GM23338 (cell line): ENCODE results near the gene RTP5. TPM values are rescaled to one million over a fixed set of nuclear protein-coding genes. Genes with fewer than 3 reads are reported as not detected.

Source experiments
- ATAC-seq: fragments of 200-7000 bp; cut with Tn5 transposase; 3 replicates; pipeline ENCODE4 v1.9.1; 2020
- DNase-seq: peaks from one replicate; pipeline ENCODE4 v3.0.0-alpha.2; 2015; ENCODE audit warnings: low spot score
- H2AFZ ChIP-seq: fragments of 200-600 bp; sonication (generic); 2 replicates; pipeline ENCODE4 v1.8.0; 2016; ENCODE audit warnings: antibody characterized with exemption, mild to moderate bottlenecking, moderate library complexity
- H3F3A ChIP-seq: fragments of 200-600 bp; sonication (generic); replicated peaks from 2 replicates; pipeline ENCODE4 v1.8.0; 2017; ENCODE audit warnings: antibody characterized with exemption, mixed run types, low read depth
- H3K27ac ChIP-seq: fragments of 200-600 bp; sonication (generic); 2 replicates; pipeline ENCODE4 v1.6.1; 2016; ENCODE audit warnings: low read depth
- H3K27me3 ChIP-seq: fragments of 200-600 bp; sonication (generic); 2 replicates; pipeline ENCODE4 v1.8.0; 2016; ENCODE audit warnings: mild to moderate bottlenecking, mixed run types, moderate library complexity; ENCODE audit not compliant: insufficient read depth
- H3K36me3 ChIP-seq: fragments of 200-600 bp; sonication (generic); 2 replicates; pipeline ENCODE4 v1.8.0; 2016; ENCODE audit warnings: mild to moderate bottlenecking; ENCODE audit not compliant: insufficient read depth
- H3K4me1 ChIP-seq: fragments of 200-600 bp; sonication (generic); 2 replicates; pipeline ENCODE4 v1.8.0; 2016; ENCODE audit warnings: mild to moderate bottlenecking, moderate library complexity; ENCODE audit not compliant: insufficient read depth
- H3K4me2 ChIP-seq: fragments of 200-600 bp; sonication (generic); 2 replicates; pipeline ENCODE4 v1.7.1; 2017; ENCODE audit warnings: mixed run types
- H3K4me3 ChIP-seq: fragments of 200-600 bp; sonication (generic); 2 replicates; pipeline ENCODE4 v1.6.1; 2016; ENCODE audit warnings: mixed run types
- H3K79me2 ChIP-seq: fragments of 200-600 bp; sonication (generic); replicated peaks from 2 replicates; pipeline ENCODE4 v1.8.0; 2017; ENCODE audit warnings: mild to moderate bottlenecking; ENCODE audit not compliant: insufficient read depth
- H3K9me2 ChIP-seq: fragments of 200-600 bp; sonication (generic); 2 replicates; pipeline ENCODE4 v1.8.0; 2017; ENCODE audit not compliant: insufficient read depth
- H4K20me1 ChIP-seq: fragments of 200-600 bp; sonication (generic); replicated peaks from 2 replicates; pipeline ENCODE4 v1.8.0; 2017; ENCODE audit warnings: mild to moderate bottlenecking; ENCODE audit not compliant: insufficient read depth
- H3K27ac Mint-ChIP-seq: 2 replicates; pipeline ENCODE4 v1.8.0; 2020; ENCODE audit warnings: inconsistent platforms, mild to moderate bottlenecking, moderate library complexity, mixed read lengths
- H3K27me3 Mint-ChIP-seq: 3 replicates; pipeline ENCODE4 v1.8.0; 2022; ENCODE audit warnings: low read depth, mild to moderate bottlenecking, moderate library complexity, mixed read lengths, inconsistent platforms; ENCODE audit not compliant: insufficient read depth, poor library complexity
- H3K36me3 Mint-ChIP-seq: 3 replicates; pipeline ENCODE4 v1.8.0; 2021; ENCODE audit warnings: low read depth, mild to moderate bottlenecking, inconsistent platforms, moderate library complexity, mixed read lengths
- H3K4me1 Mint-ChIP-seq: 3 replicates; pipeline ENCODE4 v1.8.0; 2020; ENCODE audit warnings: mild to moderate bottlenecking, inconsistent platforms, mixed read lengths
- H3K4me3 Mint-ChIP-seq: 3 replicates; pipeline ENCODE4 v1.8.0; 2021; ENCODE audit warnings: moderate library complexity, mild to moderate bottlenecking, inconsistent platforms, mixed read lengths
- H3K9me3 Mint-ChIP-seq: 3 replicates; pipeline ENCODE4 v1.8.0; 2020; ENCODE audit warnings: moderate library complexity, mild to moderate bottlenecking, inconsistent platforms, mixed read lengths
- CTCF ChIP-seq, 2 experiments: fragments of 200-600 bp in 1 of 2; sonication (generic) in 1 of 2; conservative IDR thresholded peaks; 2 replicates each; pipeline versions ENCODE4 v1.5.1 to v1.6.1; 2016 to 2017; ENCODE audit warnings: antibody characterized with exemption in 2 of 2, low read depth in 2 of 2, mild to moderate bottlenecking in 2 of 2, moderate library complexity in 1 of 2
- ETS1 ChIP-seq: IDR thresholded peaks from 2 replicates; pipeline ENCODE4 v1.6.1; 2016; ENCODE audit warnings: antibody characterized with exemption
- JUNB ChIP-seq: IDR thresholded peaks from one replicate; pipeline ENCODE4 v1.6.1; 2016; ENCODE audit warnings: antibody characterized with exemption; ENCODE audit not compliant: unreplicated experiment
- POLR2AphosphoS5 ChIP-seq: IDR thresholded peaks from 2 replicates; pipeline ENCODE4 v1.6.1; 2016; ENCODE audit warnings: antibody characterized with exemption, low read depth
- REST ChIP-seq: IDR thresholded peaks from one replicate; pipeline ENCODE4 v1.6.1; 2018; ENCODE audit warnings: antibody characterized with exemption; ENCODE audit not compliant: unreplicated experiment
- ZNF114 ChIP-seq: fragments of 250-450 bp; sonication (Bioruptor Pico); IDR thresholded peaks from 2 replicates; pipeline ENCODE4 v1.5.0; 2020; ENCODE audit warnings: mild to moderate bottlenecking, moderate library complexity
- polyA plus RNA-seq: library from polyadenylated mRNA; unstranded; fragments of >200 nt; fragmentation: Nextera tagmentation; extraction: Ambion mirVana; gene quantifications from 2 replicates; pipeline ENCODE4 v1.2.1, GENCODE V29; 2016
- total RNA-seq: library from RNA; depleted of rRNA; stranded (reverse); fragments of >200 nt; shearing (Covaris generic); gene quantifications from 2 replicates; pipeline ENCODE4 v1.2.3, GENCODE V29; 2014

Gene RTP5
- total and polyA plus RNA-seq, 2 experiments from 2014 or later: not detected

GRCh38 chr2:241892299-241893137, 23.0 kb downstream of the RTP5 start:
- Histone ChIP-seq H3K27ac (no peak overlapping the region), H2AFZ (no peak overlapping the region), H3K27me3 (no peaks in the 10 kb centered on the region), H3K9me2 (no peaks in the 10 kb centered on the region), H3K79me2 (no peaks in the 10 kb centered on the region), H3K4me2 (no peak overlapping the region), H3K36me3 (no peaks in the 10 kb centered on the region), H3F3A (0 out of 2 replicates have a peak, but pooled peaks cover 3% of the 10 kb centered on the region), H4K20me1 (no peaks in the 10 kb centered on the region; the same call in 1 of the 2 replicates), H3K4me1 (peaks cover 5% of the 10 kb centered on the region; the same call in 1 of the 2 replicates), H3K4me3 (no peak overlapping the region)
- Mint-ChIP-seq H3K9me3 (peaks cover 23% of the 10 kb centered on the region), H3K36me3 (peaks cover 15% of the 10 kb centered on the region), H3K27me3 (peaks cover 24% of the 10 kb centered on the region), H3K4me1 (peaks cover 16% of the 10 kb centered on the region), H3K4me3 (no peak overlapping the region), H3K27ac (no peak overlapping the region)
- no peak for TF ChIP-seq REST
- TF ChIP-seq JUNB: no peak
- TF ChIP-seq ETS1: no peak
- no peak for TF ChIP-seq ZNF114 (CRISPR knock-in tag)
- no peak for TF ChIP-seq CTCF (conservative IDR thresholded peaks at IDR 0.05; ENCODE audit: low read depth in 2 of 2)
- no peak for TF ChIP-seq POLR2AphosphoS5
- DNase-seq (no peak), ATAC-seq (no peak)

GRCh38 chr2:241893265-241893664, 23.7 kb downstream of the RTP5 start:
- Histone ChIP-seq H3K27me3 (no peaks in the 10 kb centered on the region), H3K9me2 (no peaks in the 10 kb centered on the region), H3K79me2 (no peaks in the 10 kb centered on the region), H4K20me1 (no peaks in the 10 kb centered on the region; the same call in 1 of the 2 replicates), H3K36me3 (no peaks in the 10 kb centered on the region), H3K4me2 (no peak overlapping the region), H3K4me3 (no peak overlapping the region), H3F3A (0 out of 2 replicates have a peak, but pooled peaks cover 3% of the 10 kb centered on the region), H2AFZ (no peak overlapping the region), H3K27ac (no peak overlapping the region), H3K4me1 (peaks cover 5% of the 10 kb centered on the region; the same call in 1 of the 2 replicates)
- peaks cover 18% of the 10 kb centered on the region for H3K27me3 Mint-ChIP-seq
- peaks cover 11% of the 10 kb centered on the region; the same call in 2 of the 3 replicates for H3K4me1 Mint-ChIP-seq
- ATAC-seq (no peak), DNase-seq (no peak)
- H3K4me3 Mint-ChIP-seq: no peak overlapping the region
- H3K27ac Mint-ChIP-seq: no peak overlapping the region
- TF ChIP-seq CTCF (conservative IDR thresholded peaks at IDR 0.05; ENCODE audit: low read depth in 2 of 2): no peak
- peaks cover 18% of the 10 kb centered on the region for H3K9me3 Mint-ChIP-seq
- peaks cover 10% of the 10 kb centered on the region for H3K36me3 Mint-ChIP-seq
